GM21786 (cell line): ENCODE results near the gene CST9.

ENCODE experiments used
- ATAC-seq: cut with Tn5 transposase; IDR thresholded peaks from one replicate; pipeline ENCODE4 v1.9.1; 2021; ENCODE audit not compliant: unreplicated experiment

The CST9 gene

DNA sequence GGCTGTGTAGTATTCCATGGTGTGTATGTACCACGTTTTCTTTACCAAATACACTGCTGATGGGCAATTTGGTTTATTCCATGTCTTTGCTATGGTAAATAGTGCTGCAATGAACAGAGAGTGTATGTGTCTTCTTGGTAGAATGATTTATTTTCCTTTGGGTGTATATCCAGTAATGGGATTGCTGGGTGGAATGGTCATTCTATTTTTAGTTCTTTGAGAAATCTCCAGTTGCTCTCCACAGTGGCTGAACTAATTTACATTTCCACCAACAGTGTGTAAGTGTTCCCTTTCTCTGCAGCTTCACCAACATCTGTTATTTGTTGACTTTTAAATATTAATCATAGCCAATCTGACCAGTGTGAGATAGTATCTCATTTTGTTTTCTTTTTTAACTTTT, 51.3 kb downstream of the CST9 start:
- no peak for ATAC-seq
